Measurements from ENCODE around the gene SLC5A11. TPM values are rescaled to one million over a fixed set of nuclear protein-coding genes. Genes with fewer than 3 reads are reported as not detected.

The SLC5A11 gene
- total RNA-seq, 1 experiment from 2014 or later: 5.7 TPM

GRCh38 chr16:24929409-24929808 is 83.6 kb downstream of the SLC5A11 start:
- ChIA-PET POLR2A (ENCODE audit: unreplicated experiment) (no interaction called here), CTCF (no interaction called here)
- TF ChIP-seq EZH2 (IDR thresholded peaks at IDR 0.05; ENCODE audit: low read depth) (no peak), CTCF (conservative IDR thresholded peaks at IDR 0.05) (no peak)
- Histone ChIP-seq H3K79me2 (ENCODE audit: low read depth) (no peaks in the 10 kb centered on the region), H3K27me3 (ENCODE audit: insufficient read depth, low read depth) (no peaks in the 10 kb centered on the region), H3K27ac (no peak overlapping the region), H3K36me3 (ENCODE audit: low read depth) (no peaks in the 10 kb centered on the region), H4K20me1 (ENCODE audit: insufficient read depth) (no peaks in the 10 kb centered on the region), H3K9me3 (ENCODE audit: insufficient read depth, low read depth) (no peaks in the 10 kb centered on the region), H3F3A (ENCODE audit: insufficient read depth, low read depth) (no peaks in the 10 kb centered on the region), H3K4me1 (replicated peaks; ENCODE audit: insufficient read depth) (no peaks in the 10 kb centered on the region), H2AFZ (no peak overlapping the region), H3K9me2 (ENCODE audit: insufficient read depth) (no peaks in the 10 kb centered on the region), H3K4me3 (no peak overlapping the region), H3K4me2 (no peak overlapping the region)
- intact Hi-C loops (cut with micrococcal nuclease; ENCODE audit: unreplicated experiment): no loop called here
- no TSS peak for BruUV-seq (replicated peaks)
- no peak for DNase-seq

- ChIA-PET POLR2A (ENCODE audit: unreplicated experiment) (interaction anchor here (0.6 kb wide), 1 partner anchor 220 kb away, joined by 3 read pairs; no protein-coding TSS in a partner anchor), CTCF (no interaction called here)
- Histone ChIP-seq H3K27ac (no peak overlapping the region), H3K9me2 (ENCODE audit: insufficient read depth) (no peaks in the 10 kb centered on the region), H3K36me3 (ENCODE audit: low read depth) (no peaks in the 10 kb centered on the region), H3K4me1 (replicated peaks; ENCODE audit: insufficient read depth) (no peaks in the 10 kb centered on the region), H3F3A (ENCODE audit: insufficient read depth, low read depth) (no peaks in the 10 kb centered on the region), H3K9me3 (ENCODE audit: insufficient read depth, low read depth) (no peaks in the 10 kb centered on the region), H3K4me2 (no peak overlapping the region), H2AFZ (no peak overlapping the region), H3K79me2 (ENCODE audit: low read depth) (no peaks in the 10 kb centered on the region), H3K4me3 (no peak overlapping the region), H3K27me3 (ENCODE audit: insufficient read depth, low read depth) (no peaks in the 10 kb centered on the region), H4K20me1 (ENCODE audit: insufficient read depth) (no peaks in the 10 kb centered on the region)
- no peak for DNase-seq
- TF ChIP-seq EZH2 (IDR thresholded peaks at IDR 0.05; ENCODE audit: low read depth): no peak
- no TSS peak for BruUV-seq (replicated peaks)
- intact Hi-C loops (cut with micrococcal nuclease; ENCODE audit: unreplicated experiment): no loop called here
Measured at GRCh38 chr16:24930440-24930839, 84.7 kb downstream of the SLC5A11 start.

GRCh38 chr16:24931091-24931490 is 85.3 kb downstream of the SLC5A11 start:
- H3K9me2 ChIP-seq (ENCODE audit: insufficient read depth): no peaks in the 10 kb centered on the region
- TF ChIP-seq CTCF (conservative IDR thresholded peaks at IDR 0.05): no peak
- TF ChIP-seq EZH2 (IDR thresholded peaks at IDR 0.05; ENCODE audit: low read depth): no peak
- no peak overlapping the region for H2AFZ ChIP-seq
- ChIA-PET POLR2A (ENCODE audit: unreplicated experiment) (no interaction called here), CTCF (no interaction called here)
- H3K36me3 ChIP-seq (ENCODE audit: low read depth): no peaks in the 10 kb centered on the region
- H4K20me1 ChIP-seq (ENCODE audit: insufficient read depth): no peaks in the 10 kb centered on the region
- H3K27me3 ChIP-seq (ENCODE audit: insufficient read depth, low read depth): no peaks in the 10 kb centered on the region
- no peak overlapping the region for H3K4me2 ChIP-seq
- intact Hi-C loops (cut with micrococcal nuclease; ENCODE audit: unreplicated experiment): no loop called here
- no peaks in the 10 kb centered on the region for H3K9me3 ChIP-seq (ENCODE audit: insufficient read depth, low read depth)
- no peaks in the 10 kb centered on the region for H3K4me1 ChIP-seq (replicated peaks; ENCODE audit: insufficient read depth)
- H3K4me3 ChIP-seq: no peak overlapping the region
- no peak overlapping the region for H3K27ac ChIP-seq
- H3K79me2 ChIP-seq (ENCODE audit: low read depth): no peaks in the 10 kb centered on the region
- DNase-seq: no peak
- BruUV-seq (replicated peaks): no TSS peak
- no peaks in the 10 kb centered on the region for H3F3A ChIP-seq (ENCODE audit: insufficient read depth, low read depth)

GRCh38 chr16:24935336-24935735 is 89.6 kb downstream of the SLC5A11 start:
- Histone ChIP-seq H3K4me2 (no peak overlapping the region), H3K9me2 (ENCODE audit: insufficient read depth) (no peaks in the 10 kb centered on the region), H3F3A (ENCODE audit: insufficient read depth, low read depth) (no peaks in the 10 kb centered on the region), H3K4me1 (replicated peaks; ENCODE audit: insufficient read depth) (no peaks in the 10 kb centered on the region), H2AFZ (no peak overlapping the region), H3K79me2 (ENCODE audit: low read depth) (no peaks in the 10 kb centered on the region), H4K20me1 (ENCODE audit: insufficient read depth) (no peaks in the 10 kb centered on the region), H3K4me3 (no peak overlapping the region), H3K27me3 (ENCODE audit: insufficient read depth, low read depth) (no peaks in the 10 kb centered on the region), H3K27ac (no peak overlapping the region), H3K36me3 (ENCODE audit: low read depth) (no peaks in the 10 kb centered on the region), H3K9me3 (ENCODE audit: insufficient read depth, low read depth) (no peaks in the 10 kb centered on the region)
- intact Hi-C loops (cut with micrococcal nuclease; ENCODE audit: unreplicated experiment): no loop called here
- DNase-seq: no peak
- ChIA-PET POLR2A (ENCODE audit: unreplicated experiment) (no interaction called here), CTCF (no interaction called here)
- no peak for TF ChIP-seq EZH2 (IDR thresholded peaks at IDR 0.05; ENCODE audit: low read depth)
- no peak for TF ChIP-seq CTCF (conservative IDR thresholded peaks at IDR 0.05)
- BruUV-seq (replicated peaks): no TSS peak
